ENCODE results near the gene LIMA1.

LIMA1 gene

DNA sequence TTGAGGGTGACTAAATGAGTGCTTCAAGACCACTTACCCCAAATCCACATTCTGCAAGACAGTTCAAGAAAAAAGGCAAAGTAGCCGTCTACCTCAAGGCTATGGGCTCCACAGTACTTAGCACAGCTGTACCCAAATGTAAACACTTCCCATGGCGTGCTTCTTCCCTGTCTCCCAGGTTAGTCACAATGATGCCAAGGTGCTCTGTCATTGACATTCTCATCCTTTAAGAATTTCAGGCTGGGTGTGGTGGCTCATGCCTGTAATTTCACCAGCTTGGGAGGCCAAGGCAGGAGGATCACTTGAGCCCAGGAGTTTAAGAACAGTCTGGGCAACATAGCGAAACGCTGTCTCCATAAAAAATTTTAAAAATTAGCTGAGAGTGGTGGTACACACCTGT is 64.9 kb downstream of the LIMA1 start:
- DNase-seq (ENCODE audit: low read depth in 2 of 2), result no peak

DNA sequence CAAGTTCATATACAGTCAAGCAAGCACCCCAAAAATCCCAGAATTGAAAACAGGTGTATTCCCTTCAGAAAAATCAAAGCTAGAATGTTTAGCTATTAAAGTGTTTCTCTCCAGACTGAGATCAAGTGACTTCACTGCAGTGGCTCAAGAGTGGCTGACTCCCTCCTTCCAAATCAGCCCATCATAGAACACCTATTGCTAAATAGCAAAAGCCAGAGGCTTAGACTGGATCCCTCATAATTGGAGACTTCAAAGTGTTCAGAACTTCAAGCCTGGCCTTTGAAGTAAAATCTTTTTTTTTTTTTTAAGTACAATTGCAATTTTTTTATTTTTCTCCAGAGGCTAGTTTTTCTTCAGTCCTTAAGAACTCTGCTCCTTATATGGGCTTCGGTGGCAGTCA is 66.1 kb downstream of the LIMA1 start:
- no peak for DNase-seq (ENCODE audit: low read depth in 2 of 2)

DNA sequence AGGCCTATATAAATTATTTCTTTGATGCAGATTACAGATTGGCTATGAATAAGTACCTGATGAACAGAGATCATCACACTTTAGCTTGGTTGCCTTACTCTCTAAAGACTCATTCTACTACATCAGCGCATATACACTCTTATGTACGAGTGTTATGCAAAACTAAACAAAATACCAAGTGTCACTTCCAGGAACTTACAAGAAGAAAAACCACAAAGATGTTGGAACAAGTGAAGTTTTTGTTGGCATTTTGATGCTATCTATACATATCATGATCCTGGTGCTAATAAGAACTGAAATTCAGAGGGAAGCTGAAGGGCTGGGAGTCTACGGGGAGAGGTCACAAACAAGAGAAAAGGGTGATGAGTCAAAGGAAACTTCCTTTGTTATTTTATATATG is 68.3 kb downstream of the LIMA1 start:
- DNase-seq (ENCODE audit: low read depth in 2 of 2), result no peak

DNA sequence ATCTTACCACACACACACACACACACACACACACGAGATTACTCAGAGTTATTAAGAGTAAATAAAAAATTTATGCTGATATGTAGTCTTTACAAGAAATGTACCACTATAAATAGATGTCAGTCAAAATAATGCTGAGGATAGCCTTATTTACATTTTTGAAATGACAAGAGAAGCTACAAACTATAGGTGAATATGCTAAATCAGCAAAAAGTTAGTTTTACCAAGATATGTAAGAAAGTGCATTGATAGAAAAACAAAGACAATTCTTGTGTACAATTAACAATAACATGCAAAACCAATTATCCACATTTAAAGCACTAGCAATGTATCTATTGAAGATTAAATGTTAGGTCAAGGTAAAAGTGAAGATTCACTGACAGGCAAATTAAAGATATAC is 69.3 kb downstream of the LIMA1 start:
- no peak for DNase-seq (ENCODE audit: low read depth in 2 of 2)

DNA sequence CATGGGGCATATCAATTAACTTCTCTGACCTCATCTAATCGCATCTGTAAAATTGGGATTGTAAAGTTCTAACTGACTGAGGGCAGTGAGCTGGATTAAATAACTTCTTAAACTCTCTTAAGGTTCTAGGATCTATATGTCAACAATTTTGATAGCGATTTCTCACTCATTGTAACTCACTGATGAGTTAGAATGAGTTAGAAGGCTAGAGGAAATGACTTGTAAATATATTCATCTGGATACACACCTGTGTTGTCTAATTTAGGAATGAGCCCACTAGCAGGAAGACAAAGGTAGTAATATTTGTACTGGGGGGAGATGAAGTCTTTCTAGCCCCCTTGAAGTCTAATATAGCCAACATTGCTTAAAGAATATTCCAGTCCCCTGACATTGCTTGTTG is 69.9 kb downstream of the LIMA1 start:
- DNase-seq (ENCODE audit: low read depth in 2 of 2), result no peak

DNA sequence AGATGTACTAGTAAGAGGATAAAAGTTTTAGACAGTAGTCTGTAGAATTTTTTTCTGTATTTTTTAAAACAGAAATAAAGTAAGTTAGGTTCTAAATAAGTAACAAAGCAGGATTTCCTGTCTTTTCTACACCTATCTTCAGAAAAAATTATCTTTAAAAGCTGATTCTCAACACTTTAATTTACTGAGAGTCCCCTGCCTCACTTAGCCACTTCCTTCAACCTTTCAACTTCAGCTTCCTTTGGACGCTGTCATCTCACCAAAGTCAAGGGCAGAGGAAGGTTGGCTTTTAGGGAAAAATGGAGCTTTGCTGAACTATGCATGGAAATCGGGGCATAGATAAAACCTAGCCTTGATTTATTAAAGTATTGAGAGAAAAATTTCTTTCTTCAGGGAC is 71.3 kb downstream of the LIMA1 start:
- DNase-seq (ENCODE audit: low read depth in 2 of 2), result no peak

DNA sequence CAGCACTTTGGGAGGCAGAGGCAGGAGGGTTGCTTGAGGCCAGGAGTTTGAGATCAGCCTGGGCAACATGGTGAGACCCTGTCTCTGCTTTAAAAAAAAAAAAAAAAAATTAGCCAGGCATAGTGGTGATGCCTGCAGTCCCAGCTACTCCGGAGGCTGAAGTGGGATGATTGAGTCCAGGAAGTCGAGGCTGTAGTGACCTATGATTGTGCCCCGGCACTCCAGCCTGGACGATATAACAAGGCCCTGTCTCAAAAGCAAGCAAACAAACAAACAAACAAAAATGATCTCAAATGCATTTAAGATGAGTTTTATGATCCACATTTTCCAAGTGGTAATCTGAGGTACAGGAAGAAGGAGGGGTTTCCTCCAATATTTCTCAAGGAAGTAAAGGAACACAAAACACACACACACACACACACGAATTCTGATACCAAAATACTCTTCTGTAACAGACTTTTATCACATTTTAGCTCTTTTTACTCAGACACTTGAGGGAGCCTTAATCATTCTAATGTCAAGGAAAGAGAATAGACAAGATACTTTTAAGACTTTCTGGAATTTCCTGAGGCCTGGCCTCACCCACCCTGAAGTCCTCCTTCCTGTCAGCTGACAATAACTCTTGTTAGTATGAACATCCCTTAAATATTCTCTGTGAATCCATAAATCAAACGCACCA is 71.8 kb downstream of the LIMA1 start:
- no peak for DNase-seq (ENCODE audit: low read depth in 2 of 2)

DNA sequence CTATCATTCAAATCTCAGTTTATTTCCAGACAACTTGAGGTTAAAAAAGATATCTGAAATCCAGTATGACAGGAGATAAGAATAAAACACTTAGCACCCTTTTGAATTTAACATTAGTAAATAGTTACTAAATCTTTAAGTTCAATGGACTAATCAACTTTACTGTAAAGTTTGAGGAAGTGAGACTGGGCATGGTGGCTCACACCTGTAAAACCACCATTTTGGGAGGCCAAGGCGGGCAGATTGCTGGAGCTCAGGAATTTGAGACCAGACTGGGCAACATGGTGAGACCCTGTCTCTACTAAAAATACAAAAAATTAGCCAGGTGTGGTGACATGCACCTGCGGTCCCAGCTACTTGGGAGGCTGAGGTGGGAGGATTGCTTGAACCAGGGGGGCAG is 75.9 kb downstream of the LIMA1 start:
- DNase-seq (ENCODE audit: low read depth in 2 of 2), result no peak

DNA sequence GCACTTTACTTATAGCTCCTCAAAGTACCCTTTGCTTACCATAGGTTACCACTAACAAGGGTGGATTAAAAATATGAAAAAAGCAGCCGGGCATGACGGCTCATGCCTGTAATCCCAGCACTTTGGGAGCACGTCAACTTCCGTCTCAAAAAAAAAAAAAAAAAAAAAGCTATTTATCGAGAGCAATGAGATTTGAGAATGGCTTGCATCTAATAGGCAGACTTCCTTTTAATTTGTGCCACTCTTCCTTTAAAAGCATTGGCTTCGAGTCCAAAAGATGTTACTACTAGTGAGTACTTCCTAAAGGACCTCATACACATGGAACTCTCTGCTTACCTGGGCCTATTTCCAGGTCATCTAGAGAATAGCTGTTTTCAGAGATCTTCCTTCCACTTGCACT is 77.7 kb downstream of the LIMA1 start:
- no peak for DNase-seq (ENCODE audit: low read depth in 2 of 2)

DNA sequence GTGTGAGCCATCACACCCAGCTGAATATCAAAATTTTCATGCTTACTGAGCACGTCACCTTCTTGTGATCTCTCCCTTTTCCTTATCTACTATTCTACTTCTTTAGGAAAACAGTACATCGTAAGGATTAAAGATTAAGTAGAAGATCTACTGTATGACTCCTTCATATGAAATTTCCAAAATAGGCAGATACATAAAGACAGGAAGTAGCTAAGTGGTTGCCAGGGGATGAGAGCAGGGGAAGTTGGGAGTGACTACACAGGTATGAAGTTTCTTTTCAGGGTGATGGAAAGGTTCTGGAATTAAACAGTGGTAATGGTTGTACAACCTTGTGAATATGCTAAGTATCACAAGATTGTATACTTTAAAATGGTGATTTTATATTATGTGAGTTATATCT is 79.6 kb downstream of the LIMA1 start:
- no peak for DNase-seq (ENCODE audit: low read depth in 2 of 2)

DNA sequence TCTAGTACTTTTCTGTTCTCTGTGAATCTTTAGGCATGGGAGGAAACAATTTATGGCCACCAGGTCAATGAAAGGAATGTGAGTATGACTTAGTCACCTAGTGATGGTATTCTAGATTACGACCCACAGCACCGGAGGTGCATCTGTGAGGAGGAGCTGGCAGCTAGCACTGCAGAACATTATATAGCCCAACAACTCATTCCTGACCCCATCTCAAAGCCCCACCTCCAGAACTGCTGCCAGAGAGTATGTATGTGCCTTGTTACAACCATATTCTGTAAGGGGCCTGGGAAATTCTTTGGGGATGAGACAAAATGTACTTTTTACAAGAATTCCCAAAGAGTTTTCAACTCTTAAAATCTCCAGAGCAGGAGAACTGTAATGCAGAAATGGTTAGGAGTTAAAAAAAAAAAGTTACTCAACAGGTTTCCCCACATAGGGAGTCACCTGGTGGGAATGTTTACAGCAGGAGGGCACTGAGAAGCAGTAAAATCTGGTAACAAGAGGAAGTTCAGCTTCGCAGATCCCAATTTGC is 81.3 kb downstream of the LIMA1 start:
- no peak for DNase-seq (ENCODE audit: low read depth in 2 of 2)

DNA sequence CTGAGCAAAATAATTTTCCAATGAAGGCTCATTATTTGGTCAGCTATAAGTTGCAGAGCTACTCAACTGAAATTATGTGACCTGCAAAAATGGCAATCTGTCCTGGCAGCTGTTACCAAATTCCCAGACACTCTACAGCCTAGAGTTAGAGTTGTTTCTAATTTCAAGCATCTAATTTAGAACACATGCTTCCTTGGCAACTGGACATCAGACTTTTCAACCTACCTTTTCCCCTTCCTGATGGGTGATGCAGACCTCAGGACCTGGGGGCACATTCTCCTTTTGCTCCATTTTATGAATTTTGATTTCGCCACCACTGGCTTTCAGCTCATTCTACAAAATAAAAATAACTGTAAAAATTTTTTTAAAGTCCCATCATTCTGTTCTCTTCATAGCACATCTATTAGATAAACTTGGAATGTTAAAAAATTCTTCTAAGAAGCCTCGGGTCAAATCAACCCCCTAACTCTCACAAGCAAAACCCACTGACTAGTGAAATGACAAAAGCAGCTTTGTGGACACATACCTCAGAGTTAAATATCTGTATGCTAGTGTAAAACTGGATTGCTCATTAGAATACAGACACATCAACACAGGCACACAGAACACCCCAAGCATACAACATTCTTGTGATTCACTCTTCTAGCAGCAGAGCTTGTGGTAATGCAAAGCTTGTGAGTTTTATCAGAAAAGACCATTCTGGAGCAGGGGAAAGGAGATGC is 82.6 kb downstream of the LIMA1 start:
- DNase-seq (ENCODE audit: low read depth in 2 of 2), result no peak

DNA sequence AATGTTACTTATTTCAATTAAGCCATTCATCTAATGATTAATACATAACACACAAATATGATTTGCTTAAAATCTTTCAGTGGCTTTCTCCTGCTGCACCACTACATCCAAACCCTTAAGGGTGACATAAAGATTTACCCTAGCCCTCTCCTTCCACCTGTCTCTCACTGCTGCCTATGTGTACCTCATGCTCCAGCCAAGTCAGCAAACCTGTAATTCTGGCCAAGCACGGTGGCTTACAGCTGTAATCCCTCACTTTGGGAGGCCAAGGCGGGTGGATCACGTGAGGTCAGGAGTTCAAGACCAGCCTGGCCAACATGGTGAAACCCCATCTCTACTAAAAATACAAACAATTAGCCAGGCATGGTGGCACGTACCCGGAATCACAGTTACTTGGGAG is 84.5 kb downstream of the LIMA1 start:
- DNase-seq (ENCODE audit: low read depth in 2 of 2), result no peak

DNA sequence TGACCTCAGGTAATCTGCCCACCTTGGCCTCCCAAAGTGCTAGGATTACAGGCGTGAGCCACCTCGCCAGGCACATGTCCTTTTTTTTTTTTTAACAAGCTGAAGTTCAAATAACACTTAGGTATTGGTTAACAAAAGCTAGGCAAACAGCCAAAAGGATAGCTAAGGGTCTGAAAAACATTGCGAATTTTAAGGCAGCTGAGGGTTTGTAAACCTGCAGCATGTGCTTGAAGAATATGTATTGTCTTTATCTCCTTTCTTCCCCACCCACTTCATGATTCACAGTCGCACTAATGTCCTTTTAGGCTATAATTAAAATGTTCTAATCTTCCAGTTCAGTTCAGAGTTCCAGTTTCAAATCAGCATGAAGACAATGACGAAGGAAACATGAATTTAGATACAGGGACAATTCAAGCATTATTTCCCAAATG is 86.0 kb downstream of the LIMA1 start:
- no peak for DNase-seq (ENCODE audit: low read depth in 2 of 2)

DNA sequence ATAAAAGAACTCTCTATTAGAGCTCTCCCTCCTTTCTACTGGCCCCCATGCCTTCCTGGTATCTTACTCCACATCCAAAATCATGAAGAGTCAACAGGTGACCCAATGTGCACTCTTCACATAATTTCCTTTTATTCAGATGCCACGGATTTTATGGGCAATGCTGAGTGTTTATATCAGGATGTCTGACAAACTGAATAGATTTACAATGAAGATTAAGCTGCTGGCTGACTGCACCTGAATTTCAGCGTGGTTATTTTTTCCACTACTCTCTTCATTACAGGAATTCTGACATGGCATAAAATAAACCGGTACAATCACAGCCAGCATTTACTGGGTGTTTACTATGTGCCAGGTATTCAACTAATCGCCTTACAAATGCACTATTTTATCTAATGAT is 86.8 kb downstream of the LIMA1 start:
- no peak for DNase-seq (ENCODE audit: low read depth in 2 of 2)

DNA sequence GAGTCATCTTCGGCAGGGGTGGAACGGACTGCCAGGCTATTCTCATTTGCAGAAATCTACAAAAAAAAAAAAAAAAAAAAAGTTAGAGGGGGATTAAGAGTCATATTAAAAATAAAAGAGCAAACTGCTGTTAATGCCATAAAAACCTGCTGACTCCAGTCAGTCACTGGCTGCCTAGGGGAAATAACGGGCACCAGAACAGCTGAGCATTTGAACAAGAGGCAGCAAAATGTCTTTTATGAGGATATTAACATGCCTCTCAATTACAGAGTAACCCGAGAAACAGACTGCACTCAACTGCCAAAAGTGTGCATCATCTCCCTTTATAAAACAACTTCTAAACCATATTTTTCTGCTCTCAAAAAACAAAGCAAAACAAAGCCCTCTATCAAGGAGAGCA is 87.5 kb downstream of the LIMA1 start:
- no peak for DNase-seq (ENCODE audit: low read depth in 2 of 2)

DNA sequence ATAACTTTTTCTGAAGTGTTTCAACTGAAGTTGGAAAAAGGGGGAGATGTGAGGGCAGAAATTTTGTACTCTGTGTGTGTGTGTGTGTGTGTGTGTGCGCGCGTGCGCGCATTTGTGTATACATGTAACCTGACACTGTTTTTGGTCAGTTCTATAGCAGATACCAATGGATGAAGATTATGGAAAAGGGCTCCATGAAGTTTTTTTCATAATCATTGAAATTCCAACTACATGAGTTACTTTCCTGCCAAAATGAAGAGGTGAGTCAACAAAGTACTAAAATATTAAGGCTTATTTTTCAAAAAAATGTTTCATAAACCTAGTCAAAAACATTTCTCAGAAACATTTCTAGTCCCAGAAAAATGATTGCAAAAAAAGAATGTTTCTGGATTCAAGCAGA is 90.4 kb downstream of the LIMA1 start:
- no peak for DNase-seq (ENCODE audit: low read depth in 2 of 2)

DNA sequence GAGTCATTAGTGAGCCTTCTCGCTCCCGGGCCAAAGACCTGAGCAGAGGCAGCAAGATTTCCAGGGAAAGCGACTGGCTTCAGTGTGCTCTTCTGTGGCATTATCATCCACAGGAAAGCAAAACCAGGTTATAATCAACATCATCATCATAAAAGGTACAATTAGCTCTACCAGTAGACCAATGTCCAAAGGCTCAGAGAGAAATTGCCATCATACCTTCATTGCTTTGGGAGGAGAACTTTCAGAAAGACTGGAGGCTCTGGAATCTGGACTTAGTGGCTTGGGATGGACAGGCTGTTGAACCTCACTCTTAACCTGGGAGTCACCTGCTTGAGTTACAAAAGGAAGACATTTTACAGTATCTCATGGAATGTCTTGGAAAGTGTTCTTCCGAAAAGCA is 91.1 kb downstream of the LIMA1 start:
- no peak for DNase-seq (ENCODE audit: low read depth in 2 of 2)

DNA sequence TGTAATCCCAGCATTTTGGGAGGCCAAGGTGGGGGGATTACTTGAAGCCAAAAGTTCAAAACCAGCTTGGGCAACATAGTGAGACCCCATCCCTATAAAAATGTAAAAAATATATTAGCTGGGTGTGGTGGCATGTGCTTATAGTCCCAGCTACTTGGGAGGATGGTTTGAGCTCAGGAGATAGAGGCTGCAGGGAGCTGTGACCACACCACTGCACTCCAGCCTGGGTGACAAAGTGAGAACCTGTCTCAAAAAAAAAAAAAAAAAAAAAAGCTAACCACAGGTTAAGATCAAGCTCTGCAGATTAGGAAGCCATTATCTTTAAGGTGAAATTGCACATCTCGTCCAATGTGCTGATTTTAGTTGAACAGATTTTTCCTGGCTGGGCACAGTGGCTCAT is 92.5 kb downstream of the LIMA1 start:
- no peak for DNase-seq (ENCODE audit: low read depth in 2 of 2)

DNA sequence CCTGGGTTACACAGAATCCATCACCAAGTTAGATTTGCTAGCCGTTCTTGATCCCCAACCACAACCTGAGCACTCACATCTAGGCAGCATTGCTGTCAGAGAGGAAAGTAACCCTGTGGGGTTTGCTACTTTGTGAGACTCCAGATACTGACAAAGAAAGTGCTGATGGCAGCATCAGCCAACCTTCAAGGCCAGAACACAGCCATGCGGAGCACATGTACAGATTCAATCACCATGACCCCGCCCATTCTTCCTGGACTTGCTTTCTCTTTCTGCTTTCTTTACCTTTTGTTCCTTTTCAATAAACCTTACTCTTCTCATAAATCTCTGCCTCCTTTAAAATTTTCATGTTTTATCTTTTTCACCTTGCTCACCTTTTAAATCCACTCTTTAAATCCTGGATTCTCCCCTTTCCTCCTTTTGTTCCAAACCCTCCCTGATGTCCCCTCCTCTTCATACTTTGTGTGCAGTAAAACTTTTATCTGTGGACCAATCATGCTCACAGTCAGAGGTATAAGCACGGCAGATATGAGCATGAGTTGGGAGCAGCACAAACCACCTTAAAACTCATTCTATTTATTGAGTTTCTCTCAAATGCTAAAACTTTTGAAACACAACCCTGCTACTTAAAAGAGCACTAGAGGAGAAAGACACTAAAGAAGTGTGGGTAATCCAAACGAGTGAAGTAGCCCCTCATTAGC is 94.3 kb downstream of the LIMA1 start:
- no peak for DNase-seq (ENCODE audit: low read depth in 2 of 2)

DNA sequence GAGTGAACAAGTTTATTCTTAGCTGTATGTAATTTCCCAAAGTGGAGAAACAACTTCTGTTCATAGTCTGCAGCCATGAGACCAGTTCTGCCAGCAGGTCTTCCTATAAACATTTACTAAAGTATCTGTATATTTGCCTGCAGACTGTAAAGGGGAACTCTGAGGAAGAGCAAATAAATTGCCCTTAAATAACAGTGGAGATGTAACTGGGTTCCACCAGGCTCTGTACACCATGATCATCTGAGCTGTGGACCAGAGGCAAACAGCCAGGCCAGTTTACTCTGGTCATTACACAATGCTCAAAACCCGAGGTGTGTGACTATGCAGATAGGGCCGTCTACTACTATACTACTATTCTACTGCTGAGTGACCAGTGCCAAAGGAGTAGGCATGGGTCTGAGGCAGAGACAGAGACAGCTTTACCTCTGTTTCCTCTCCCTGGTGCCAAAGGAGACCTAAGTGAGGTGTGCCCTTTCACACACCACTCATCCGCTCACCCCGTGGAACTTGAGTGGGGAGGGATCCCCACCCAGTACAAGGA is 95.0 kb downstream of the LIMA1 start:
- DNase-seq (ENCODE audit: low read depth in 2 of 2), result no peak

DNA sequence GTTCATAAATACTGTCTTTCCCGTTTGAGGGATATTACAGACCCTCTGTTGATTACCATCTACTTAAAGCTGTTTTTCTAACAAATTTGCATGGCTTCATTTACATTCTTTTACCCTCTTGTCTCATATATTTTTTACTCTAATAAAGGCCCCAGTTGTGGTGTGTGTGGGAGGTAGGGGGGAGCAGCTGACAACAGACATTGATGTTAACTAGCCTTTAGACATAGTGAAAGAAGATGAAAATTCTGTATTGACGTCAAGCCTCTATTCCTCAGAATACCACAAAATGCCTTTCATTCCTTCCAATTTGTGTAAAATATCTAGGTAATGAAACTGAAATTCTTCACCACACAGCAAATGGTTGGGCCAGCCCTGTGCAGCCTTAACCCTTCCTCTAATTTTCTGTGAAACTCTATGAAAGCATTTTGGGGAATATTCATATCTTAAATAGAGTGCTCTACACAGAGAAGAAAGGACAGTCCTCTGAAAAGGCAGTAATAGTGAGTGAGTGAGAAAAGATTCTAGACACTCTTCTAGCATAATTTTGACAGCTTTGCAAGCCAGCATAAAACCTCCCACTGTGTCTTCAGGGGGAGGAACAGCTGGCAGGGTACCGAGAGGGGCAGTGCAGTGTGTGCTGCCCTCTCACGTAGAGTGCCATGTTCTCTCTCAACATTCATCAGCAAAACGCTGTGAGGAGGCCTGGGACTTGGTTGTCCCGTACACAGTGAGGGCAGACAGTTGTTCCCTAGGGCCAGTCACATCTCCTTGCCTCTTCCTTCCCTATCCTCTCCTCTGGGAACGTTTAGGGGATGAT is 96.0 kb downstream of the LIMA1 start:
- no peak for DNase-seq (ENCODE audit: low read depth in 2 of 2)
